GM20431 (cell line): Measurements from ENCODE around the gene CXCL1.

Experiments
- in situ Hi-C: fragments of 300-500 bp; cut with MseI, MboI; formaldehyde crosslinking; loops from one replicate; pipeline ENCODE4 v1.15.0; 2020; ENCODE audit warnings: low sequenced_read_pairs; ENCODE audit not compliant: unreplicated experiment

Gene CXCL1

DNA sequence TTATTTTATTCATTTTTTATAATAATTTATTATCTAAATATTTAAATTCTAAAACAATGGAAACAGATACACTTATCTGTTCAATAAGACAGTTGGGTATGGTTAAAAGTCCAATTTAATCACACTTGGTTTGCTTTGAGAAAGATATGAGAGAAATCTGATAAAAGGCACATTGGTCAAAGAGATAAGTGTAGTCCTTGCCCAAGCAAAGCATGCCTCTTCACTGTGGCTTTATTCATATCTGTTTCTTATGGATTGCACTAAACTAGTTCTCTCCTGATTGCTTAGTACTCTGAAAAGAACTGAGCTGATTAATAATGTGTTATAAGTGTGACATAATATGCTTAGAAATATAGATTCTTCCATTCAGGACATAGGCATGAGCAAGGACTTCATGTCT lies 39.8 kb downstream of the CXCL1 start:
- in situ Hi-C loops = no loop called here

DNA sequence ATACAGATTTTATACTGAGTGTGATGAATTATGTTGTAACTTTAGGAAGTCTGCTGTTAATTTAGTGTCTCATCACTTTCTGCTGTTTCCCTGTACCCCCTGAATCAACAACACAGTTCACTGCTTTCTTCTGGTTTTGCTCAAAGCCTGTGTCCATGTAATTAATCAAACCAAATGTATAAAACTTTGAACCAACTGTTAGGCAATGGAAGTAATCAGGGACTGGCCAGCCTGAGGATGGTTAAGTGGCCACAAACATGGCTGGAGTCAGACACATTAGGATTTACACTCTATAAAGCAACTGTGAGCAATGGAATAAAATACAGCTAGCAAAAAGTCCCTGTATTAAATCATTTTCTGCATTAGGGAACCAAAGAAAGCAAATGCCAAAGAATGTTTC lies 42.6 kb downstream of the CXCL1 start:
- in situ Hi-C loops = no loop called here

DNA sequence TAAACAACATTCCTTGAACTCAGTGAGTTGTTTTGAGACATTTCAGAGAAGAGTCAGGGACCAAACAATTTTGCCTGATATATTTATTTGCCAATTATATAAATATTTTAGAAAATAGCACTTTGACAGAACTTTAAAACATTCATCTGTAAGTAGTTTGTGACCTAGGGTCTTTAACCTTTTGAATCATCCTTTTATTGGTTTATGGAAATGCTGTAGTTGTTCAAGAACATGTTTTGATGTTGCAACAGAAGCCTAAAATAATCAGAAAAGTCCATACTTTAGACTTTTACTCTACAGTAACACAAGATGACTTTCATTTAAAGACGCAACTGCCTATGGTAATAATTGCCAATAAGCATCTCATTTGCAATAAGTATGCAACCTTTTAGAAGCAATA lies 43.0 kb downstream of the CXCL1 start:
- in situ Hi-C loops = no loop called here

DNA sequence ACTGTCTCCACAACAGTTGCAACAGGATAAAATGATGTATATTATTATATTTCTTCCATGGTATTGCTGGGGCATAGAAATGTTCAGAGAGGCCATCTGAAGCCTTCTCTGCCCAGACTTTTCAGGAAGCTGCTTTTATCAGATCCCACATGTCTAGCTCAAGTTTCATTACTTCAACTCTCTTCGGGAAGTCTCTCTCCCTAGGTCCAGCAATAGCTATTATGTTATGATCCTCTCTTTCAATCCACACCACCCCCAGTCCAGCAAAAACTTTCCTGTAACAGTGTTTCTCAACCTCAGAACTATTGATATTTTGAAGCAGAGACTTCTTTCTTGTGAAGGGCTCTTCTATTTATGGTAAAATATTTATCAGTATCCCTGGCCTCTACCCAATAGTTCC lies 44.9 kb downstream of the CXCL1 start:
- in situ Hi-C loops = no loop called here

- in situ Hi-C loops = no loop called here
Measured at GRCh38 chr4:73916172-73916925, 47.2 kb downstream of the CXCL1 start.

GRCh38 chr4:73917081-73917501 lies 47.9 kb downstream of the CXCL1 start:
- in situ Hi-C loops = no loop called here

GRCh38 chr4:73918058-73918457 lies 48.9 kb downstream of the CXCL1 start:
- in situ Hi-C loops = no loop called here

GRCh38 chr4:73919691-73920090 lies 50.5 kb downstream of the CXCL1 start:
- in situ Hi-C loops = no loop called here
